Activated CD8-positive, alpha-beta memory T cell treated with anti-CD3 and anti-CD28 coated beads for 36 hours (primary cell): ENCODE data around the gene CCL17. TPM values are rescaled to one million over a fixed set of nuclear protein-coding genes. Genes with fewer than 3 reads are reported as not detected.

Source experiments
- CTCF ChIA-PET: fragments of 350-600 bp; sonication (Branson Sonifier 250); formaldehyde crosslinking; loops from one replicate; lab custom pipeline; 2021; ENCODE audit warnings: antibody characterized with exemption; lab: Charles Lee
- POLR2A ChIA-PET: fragments of 350-600 bp; sonication (Branson Sonifier 250); formaldehyde crosslinking; loops from one replicate; lab custom pipeline; 2021; ENCODE audit warnings: antibody characterized with exemption; lab: Charles Lee
- total RNA-seq, 2 experiments: library from RNA; stranded (reverse); gene quantifications; one replicate each; pipeline ENCODE4 v1.2.3, GENCODE V29; 2021

The CCL17 gene
- total RNA-seq, 2 experiments from 2014 or later = 5.3 to 6.2 TPM

- ChIA-PET CTCF (no interaction called here), POLR2A (no interaction called here)
These were observed 28.2 kb upstream of the CCL17 start for GRCh38 chr16:57376313-57376818.

DNA sequence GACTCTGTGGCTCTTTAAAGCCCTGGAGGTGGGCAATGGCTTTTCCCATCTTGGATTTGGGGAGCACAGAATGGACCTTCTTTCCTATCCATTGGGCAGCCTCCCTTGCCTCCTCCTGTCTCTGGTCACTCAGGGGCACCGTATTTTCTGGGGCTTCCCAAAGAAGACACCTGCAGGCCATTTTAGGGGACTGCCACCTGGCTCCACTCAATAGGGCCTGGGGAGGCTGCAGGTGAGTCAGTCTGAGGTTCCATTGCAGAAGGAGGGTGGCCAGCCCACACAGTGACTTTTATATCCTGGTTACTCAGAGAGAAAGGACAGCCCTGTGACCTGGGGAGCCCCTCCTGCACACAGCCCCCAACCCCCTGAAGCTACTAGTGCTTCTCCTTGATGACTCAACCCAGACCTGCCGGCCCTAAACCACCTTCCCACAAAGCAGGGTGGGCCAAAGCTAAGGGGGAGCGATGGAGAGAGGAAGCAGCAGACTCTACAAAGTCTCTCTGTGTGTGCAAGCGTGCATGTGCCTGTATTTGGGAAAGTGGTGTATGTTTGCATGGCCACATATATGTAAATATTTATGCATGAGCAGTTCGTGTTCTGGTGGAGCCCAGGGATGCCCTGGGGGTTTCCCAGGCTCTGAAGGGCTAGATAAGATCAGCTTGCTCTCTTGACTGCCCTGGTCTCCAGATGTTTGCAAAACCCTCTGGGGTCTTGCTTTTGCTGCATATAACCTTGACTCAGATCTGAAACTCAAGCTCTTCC lies 27.3 kb upstream of the CCL17 start:
- ChIA-PET CTCF (interaction anchor here (1.2 to 1.4 kb wide), 4 partner anchors 10 to 77 kb away, joined by 3 to 5 read pairs (median 4); no protein-coding TSS in a partner anchor), POLR2A (no interaction called here)

DNA sequence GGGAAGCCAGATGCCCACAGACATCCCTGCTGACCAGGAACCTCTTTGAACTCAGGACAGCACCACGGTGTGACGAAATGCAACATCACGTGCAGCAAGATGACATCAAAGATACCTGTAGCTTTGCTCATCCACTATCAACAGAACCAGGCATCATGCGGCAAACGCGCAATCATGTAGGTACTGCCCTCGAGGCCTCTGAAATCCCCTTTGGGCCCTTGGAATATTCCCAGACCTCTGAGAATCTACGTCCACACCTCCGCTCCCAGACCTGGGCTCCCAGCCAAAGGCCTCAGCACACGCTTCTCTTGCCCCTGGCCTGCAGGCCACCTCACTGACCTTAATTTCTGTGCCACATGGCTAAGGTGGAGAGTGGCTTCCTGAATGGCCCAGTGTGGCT lies 25.0 kb upstream of the CCL17 start:
- ChIA-PET CTCF (no interaction called here), POLR2A (no interaction called here)

DNA sequence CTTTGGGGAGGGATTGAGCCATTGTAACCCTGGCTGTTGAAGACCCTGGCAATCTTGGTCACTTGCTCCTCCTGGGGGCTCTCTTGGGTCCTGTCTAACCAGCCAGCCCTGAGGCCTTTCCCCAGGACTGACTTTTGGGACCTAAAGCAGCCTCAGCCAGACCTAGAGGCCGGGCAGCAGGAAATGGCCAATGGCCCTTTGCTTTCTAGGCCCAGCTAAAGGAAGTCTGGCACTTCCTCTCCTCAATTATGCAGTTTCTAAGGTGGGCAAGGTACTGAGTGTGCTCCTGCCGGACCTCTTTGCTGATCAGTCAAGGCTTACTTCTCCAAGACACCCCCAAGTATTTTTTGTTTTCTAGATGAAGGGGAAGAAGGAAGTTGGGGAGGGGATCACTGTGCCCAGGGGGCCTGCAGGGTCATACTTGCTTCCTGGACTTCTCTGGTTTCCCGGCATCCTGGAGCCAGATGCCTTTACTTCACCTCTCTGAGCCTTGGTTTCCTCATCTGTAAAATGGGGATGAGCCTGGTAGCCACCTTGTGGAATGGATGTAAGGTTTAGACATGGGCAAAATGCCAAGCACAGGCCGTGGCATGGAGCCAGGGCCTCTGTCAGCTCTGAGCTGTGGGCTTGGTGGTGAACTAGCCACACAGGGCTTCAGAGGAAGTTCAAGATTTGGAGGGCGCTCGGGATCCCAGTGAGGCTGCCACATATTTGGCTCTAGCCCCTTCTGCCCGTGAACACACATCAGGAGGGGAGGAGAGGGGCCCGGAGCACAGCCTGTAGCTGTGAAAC lies 23.7 kb upstream of the CCL17 start:
- POLR2A ChIA-PET = no interaction called here
- CTCF ChIA-PET = no interaction called here

- POLR2A ChIA-PET = interaction anchor here (0.6 kb wide), 1 partner anchor 35 kb away, joined by 3 read pairs; no protein-coding TSS in a partner anchor
- CTCF ChIA-PET = interaction anchor here (1.2 kb wide), 1 partner anchor 82 kb away, joined by 3 read pairs; no protein-coding TSS in a partner anchor
These were observed 22.6 kb upstream of the CCL17 start for GRCh38 chr16:57381791-57382534.

DNA sequence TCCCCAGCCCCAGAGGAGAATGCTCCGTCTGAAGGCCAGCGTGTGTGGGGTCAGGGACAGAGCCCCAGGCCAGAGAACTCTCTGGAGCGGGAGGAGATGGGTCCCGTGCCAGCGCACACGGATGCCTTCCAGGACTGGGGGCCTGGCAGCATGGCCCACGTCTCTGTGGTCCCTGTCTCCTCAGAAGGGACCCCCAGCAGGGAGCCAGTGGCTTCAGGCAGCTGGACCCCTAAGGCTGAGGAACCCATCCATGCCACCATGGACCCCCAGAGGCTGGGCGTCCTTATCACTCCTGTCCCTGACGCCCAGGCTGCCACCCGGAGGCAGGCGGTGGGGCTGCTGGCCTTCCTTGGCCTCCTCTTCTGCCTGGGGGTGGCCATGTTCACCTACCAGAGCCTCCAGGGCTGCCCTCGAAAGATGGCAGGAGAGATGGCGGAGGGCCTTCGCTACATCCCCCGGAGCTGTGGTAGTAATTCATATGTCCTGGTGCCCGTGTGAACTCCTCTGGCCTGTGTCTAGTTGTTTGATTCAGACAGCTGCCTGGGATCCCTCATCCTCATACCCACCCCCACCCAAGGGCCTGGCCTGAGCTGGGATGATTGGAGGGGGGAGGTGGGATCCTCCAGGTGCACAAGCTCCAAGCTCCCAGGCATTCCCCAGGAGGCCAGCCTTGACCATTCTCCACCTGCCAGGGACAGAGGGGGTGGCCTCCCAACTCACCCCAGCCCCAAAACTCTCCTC lies 21.9 kb upstream of the CCL17 start:
- ChIA-PET CTCF (interaction anchor here (1.2 kb wide), 1 partner anchor 82 kb away, joined by 3 read pairs; no protein-coding TSS in a partner anchor), POLR2A (no interaction called here)

DNA sequence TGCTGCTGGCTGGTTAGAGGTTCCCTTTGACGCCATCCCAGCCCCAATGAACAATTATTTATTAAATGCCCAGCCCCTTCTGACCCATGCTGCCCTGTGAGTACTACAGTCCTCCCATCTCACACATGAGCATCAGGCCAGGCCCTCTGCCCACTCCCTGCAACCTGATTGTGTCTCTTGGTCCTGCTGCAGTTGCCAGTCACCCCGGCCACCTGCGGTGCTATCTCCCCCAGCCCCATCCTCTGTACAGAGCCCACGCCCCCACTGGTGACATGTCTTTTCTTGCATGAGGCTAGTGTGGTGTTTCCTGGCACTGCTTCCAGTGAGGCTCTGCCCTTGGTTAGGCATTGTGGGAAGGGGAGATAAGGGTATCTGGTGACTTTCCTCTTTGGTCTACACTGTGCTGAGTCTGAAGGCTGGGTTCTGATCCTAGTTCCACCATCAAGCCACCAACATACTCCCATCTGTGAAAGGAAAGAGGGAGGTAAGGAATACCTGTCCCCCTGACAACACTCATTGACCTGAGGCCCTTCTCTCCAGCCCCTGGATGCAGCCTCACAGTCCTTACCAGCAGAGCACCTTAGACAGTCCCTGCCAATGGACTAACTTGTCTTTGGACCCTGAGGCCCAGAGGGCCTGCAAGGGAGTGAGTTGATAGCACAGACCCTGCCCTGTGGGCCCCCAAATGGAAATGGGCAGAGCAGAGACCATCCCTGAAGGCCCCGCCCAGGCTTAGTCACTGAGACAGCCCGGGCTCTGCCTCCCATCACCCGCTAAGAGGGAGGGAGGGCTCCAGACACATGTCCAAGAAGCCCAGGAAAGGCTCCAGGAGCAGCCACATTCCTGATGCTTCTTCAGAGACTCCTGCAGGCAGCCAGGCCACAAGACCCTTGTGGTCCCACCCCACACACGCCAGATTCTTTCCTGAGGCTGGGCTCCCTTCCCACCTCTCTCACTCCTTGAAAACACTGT lies 21.0 kb upstream of the CCL17 start:
- ChIA-PET POLR2A (no interaction called here), CTCF (interaction anchor here (1.2 kb wide), 1 partner anchor 83 kb away, joined by 3 read pairs; no protein-coding TSS in a partner anchor)

GRCh38 chr16:57384248-57385070 lies 20.1 kb upstream of the CCL17 start:
- POLR2A ChIA-PET = no interaction called here
- CTCF ChIA-PET = no interaction called here

- POLR2A ChIA-PET = no interaction called here
- CTCF ChIA-PET = interaction anchor here (1.7 kb wide), 1 partner anchor 11 kb away, joined by 4 read pairs; no protein-coding TSS in a partner anchor
These were observed 19.5 kb upstream of the CCL17 start for GRCh38 chr16:57385083-57385482.

DNA sequence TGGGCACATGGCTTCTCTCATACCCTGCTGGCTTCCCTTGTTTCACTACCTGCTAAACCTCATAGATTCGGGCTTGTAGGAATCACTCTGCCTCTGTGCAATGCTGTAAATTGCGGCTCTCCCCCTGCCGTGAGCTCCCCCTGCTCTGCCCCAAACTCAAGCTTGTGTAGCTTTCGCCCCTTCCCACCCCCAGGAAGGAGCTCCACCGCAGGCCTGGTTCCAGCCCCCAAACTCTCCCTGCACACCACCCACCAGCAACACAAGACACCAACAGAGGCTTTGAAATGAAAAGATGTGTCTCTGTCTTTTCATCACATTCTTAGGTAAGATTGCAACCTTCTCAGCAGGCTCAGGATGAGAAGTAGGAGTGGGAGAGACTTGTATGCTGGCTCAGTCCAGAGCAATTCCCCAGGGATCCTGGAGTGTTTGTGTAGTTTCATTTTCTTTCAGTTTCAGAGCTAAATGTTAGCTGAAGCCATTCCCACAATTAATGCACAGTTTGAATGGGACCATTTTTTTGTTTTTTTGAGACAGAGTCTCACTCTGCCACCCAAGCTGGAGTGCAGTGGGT lies 18.1 kb upstream of the CCL17 start:
- CTCF ChIA-PET = interaction anchor here (1.7 kb wide), 1 partner anchor 12 kb away, joined by 4 read pairs; no protein-coding TSS in a partner anchor
- POLR2A ChIA-PET = no interaction called here

DNA sequence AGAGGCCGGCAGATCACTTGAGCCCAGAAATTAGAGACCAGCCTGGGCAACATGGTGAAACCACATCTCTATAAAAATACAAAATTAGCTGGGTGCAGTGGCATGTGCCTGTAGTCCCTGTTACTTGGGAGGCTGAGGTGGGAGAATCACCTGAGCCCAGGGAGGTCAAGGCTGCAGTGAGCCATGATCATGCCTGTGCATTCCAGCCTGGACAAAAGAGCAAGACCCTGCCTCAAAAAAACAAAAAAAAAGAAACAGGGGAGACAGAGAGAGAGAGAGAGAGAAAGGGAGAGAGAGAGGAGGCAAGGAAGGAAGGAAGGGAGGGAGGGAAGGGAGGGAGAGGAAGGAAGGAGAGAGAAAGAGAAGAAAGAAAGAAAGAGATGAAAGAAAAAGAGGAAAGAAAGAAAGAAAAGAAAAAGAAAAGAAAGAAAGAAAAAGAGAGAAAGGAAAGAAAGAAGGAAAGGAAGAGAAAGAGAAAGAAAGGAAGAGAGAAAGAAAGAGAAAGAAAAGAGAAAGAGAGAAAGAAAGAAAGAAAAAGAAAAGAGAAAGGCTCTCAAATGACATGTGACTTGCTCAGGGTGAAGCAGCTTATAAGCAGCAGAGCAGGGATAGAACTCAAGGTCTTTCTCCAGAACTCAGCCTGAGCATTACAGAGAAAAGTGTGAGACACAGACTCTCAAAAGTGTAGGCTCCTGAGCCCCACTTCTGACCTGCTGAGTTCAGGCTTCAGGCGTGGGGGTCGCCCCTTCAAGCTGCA lies 16.8 kb upstream of the CCL17 start:
- CTCF ChIA-PET = interaction anchor here (0.6 to 1.0 kb wide), 2 partner anchors 10 to 88 kb away, joined by 3 to 4 read pairs; no protein-coding TSS in a partner anchor
- POLR2A ChIA-PET = no interaction called here

GRCh38 chr16:57388359-57389086 lies 16.0 kb upstream of the CCL17 start:
- ChIA-PET POLR2A (no interaction called here), CTCF (no interaction called here)

- CTCF ChIA-PET = no interaction called here
- POLR2A ChIA-PET = no interaction called here
These were observed 15.5 kb upstream of the CCL17 start for GRCh38 chr16:57389087-57389468.

GRCh38 chr16:57390636-57391295 lies 13.8 kb upstream of the CCL17 start:
- ChIA-PET POLR2A (no interaction called here), CTCF (interaction anchor here (0.6 kb wide), 1 partner anchor 78 kb away, joined by 4 read pairs; no protein-coding TSS in a partner anchor)
